ENCODE data around the gene CEP72.
"Not testable (repeated sequence)": the region's sequence is repeated elsewhere in the genome, so short reads cannot be mapped to it uniquely, and the experiment has no call there.

The CEP72 gene

DNA sequence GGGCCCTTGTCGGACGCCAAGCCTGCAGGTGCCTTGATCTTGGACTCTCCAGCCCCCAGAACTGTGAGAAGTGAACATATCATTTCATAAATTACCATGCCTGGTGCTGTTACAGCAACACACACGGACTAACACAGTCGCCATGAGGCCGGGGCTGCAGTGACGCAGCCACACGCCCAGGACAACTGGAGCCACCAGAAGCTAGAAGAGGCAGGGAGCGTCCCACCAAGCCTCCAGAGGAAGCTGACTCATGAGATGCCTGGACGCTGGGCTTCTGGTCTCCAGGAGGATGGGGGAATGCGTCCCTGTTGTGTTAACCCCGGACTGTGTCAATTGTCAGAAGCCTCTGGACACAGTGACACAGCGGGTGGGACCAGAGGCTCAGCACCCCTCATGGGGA lies 74.8 kb downstream of the CEP72 start:
- DNase-seq, result not testable (repeated sequence)

DNA sequence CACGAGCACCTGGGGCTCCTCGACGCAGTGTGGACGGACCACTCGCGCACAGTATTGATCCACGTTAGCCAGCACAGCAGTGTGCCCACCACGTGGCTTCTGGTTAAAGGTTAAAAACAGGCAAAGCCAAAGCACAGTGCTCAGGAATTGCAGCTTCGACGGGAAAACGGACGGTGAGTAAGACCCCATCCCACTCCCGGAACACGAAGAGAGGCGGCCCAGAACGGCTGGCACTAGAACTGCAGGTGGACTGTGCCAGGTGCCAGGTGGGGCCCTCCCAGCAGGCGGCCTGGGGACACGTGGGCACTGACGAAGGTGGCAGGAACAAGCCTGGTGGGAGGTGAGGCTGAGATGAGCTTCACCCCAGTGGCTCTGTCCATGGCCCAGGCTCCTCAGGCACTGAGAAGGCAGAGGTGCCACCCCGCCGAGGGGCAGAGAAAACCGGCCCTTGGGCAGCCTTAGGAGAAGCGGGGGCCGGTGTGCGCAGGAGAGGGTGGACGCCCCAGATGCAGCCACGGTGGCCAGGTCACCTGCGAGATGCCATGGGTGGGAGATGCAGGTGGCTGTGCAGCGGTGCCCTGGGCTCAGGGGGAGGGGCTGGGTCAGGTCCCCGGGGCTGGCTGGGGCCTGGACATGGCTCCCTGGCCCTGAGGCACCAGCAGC lies 76.3 kb downstream of the CEP72 start:
- not testable (repeated sequence) for DNase-seq

DNA sequence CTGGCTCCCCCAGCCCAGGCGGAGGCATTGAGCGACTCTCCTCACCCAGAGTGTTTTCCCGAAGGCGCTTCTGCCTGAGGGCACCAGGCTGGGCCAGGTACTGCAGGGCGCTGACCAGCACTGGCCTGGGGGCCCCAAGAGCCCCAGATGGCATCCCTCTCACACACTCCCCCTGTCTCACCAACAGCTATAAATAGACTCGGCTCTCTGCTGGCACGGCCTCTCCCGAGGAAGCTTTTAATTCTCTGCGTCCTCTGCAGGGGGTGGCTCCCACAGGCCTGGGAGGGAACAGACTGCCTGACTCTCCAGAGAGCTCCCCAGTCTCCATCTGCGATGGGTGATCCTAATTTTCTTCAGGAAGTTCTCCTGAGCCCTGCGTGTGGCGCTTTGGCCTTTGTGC lies 78.2 kb downstream of the CEP72 start:
- DNase-seq, result not testable (repeated sequence)

DNA sequence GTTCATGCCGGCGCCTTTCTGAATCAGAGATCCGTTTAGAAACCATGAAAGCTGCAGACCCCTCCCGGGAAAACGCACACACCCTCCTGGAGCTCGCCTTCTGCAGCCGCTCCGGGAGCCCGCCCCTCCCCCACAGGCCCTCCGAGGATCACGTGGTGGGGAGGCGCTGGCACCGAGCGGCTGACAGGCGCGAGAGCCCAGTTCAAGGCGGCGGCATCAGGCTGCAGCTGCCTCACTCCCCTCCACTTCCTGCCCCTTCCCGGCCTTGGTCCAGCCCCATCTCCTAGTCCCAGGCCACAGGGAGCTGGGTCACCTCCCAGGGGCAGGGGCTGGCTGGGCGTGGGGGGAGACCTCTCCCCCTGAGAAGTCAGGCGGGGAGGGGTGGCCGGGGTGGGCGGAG lies 78.9 kb downstream of the CEP72 start:
- DNase-seq, result not testable (repeated sequence)

DNA sequence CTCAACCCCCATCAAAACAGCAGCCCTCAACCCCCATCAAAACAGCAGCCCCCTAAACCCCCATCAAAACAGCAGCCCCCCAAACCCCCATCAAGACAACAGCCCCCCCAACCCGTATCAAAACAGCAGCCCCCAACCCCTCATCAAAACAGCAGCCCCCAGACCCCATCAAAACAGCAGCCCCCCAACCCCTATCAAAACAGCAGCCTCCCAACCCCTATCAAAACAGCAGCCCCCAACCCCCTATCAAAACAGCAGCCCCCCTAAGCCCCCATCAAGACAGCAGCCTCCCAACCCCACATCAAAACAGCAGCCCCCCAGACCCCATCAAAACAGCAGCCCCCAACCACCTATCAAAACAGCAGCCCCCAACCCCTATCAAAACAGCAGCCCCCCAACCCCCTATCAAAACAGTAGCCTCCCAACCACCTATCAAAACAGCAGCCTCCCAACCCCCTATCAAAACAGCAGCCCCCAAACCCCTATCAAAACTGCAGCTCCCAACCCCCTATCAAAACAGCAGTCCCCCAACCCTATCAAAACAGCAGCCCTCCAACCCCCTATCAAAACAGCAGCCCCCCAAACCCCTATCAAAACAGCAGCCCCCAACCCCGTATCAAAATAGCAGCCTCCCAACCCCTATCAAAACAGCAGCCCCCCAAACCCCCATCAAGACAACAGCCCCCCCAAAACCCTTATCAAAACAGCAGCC lies 79.8 kb downstream of the CEP72 start:
- DNase-seq, result no peak

DNA sequence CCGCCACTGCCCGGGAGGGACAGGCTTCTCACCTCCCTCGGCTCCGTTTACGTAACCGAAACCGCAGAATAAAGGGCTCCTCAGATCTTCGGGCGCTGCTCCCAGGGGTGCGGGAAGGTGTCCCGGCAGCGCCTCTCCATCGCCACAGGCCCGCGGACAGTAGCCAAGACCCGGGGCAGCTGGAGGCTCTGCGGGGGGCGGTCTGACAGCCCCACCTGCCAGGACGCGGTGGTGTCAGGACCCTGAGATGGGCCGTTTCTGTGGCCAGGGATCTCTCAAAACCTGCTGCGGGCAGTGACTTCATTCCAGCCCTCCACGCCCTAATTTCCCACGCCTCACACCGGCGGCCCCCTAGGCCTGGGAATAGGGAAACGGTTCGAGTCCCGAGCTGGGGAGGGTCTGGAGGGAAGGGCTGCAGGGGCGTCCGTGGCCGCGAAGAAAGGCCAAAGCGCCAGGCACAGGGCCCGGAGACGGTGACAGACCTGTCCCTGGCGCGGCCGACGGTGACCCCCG lies 80.4 kb downstream of the CEP72 start:
- DNase-seq, result not testable (repeated sequence)

DNA sequence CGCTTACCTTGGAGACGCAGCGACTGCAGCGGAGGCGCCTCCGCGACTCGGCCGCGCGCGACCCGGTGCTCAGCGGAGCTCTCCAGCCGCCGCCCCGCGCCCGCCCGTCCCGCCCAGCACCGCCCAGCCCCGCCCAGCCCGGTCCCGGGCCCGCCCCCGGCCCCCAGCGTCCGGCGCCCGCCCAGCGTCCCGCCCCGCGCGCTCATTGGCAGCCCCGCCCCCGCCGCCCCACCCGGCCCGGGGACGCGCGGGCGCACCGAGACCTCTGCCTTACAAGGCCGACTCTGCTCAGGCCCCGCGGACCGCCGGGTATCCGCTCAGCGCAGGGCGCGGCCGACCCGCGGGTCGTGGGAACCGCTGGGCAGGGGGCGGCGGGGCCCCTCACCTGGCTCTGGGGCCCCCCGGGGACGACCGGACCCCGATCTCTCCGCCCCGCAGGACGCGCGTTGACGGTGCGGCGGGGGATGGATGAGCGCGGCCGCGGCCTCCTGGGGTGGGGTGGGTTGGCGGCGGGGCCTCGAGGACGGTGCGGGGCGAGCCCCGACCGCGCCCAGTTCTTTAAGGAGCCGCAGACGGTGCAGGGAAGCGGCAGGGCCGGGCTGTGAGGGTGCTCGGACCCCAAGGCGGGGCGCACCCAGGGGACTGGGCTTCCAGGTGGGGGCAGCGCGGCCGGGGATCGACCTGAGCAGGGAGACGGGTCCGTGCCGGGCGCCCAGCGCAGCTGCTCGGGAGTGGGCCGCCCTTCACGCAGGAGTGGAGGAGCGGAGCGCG lies 81.3 kb downstream of the CEP72 start, which contains the start of gene TPPP:
Gene TPPP (minus strand): TSS at position 82 of the 771 bp plus-strand sequence. CDS start 15,292 bp downstream, outside the sequence.
- DNase-seq, result peak; percentile 52

DNA sequence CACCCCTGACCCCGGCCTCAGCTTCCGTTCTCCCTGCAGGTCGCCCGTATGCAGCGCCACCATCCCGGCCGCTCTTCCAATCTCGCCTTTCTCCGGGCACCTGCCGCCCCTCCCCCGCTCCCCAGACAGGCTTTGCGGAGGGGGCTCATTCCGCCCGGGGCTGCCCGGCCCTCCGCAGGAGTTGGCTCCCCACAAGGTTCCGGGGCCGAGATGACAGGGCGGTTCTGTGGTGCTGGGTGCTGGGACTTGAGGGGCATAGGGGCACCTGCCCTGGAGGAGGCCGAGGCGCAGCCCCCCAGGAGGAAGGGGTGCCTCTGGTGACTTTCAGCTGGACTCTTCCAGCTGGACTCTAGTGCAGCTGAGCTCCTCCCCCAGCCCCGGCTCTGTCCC lies 81.9 kb downstream of the CEP72 start:
- DNase-seq, result not testable (repeated sequence)

DNA sequence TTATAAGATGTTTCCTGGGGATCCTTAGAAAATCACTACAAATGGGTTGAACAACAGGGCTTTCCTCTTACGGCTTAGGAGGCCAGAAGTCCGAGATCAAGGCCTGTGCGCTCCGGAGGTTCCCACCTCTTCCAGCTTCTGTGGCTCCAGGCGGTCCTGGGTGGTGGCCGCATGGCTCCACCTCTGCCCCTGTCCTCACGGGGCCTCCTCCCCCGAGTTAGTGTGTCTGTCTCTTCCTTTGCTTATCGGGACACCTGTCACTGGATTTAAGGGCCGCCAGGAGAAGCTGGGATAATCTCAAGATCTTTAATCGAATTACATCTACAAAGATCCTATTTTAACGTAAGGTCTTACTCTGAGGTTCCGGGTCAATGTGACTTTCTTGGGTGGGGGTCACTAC lies 83.3 kb downstream of the CEP72 start:
- DNase-seq, result not testable (repeated sequence)

DNA sequence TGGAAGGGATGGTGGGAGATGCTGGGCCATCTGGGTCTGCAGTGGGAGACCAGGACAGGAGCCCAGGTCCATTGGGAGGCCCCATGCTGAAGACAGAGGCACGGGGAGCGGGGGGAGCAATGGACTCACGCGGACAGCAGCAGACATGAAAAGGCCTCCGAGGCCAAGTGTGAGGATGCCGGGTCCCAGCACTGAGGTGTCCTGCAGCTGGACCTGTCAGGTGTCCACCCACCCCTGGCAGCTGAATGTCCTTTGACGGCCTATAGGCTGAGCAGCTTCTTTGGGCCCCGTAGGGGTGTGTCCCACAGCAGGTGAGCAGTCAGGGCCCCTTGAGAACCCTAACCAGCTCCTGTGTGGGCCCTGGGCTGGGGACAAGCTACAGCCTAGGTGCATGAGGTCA lies 84.1 kb downstream of the CEP72 start:
- DNase-seq, result not testable (repeated sequence)

DNA sequence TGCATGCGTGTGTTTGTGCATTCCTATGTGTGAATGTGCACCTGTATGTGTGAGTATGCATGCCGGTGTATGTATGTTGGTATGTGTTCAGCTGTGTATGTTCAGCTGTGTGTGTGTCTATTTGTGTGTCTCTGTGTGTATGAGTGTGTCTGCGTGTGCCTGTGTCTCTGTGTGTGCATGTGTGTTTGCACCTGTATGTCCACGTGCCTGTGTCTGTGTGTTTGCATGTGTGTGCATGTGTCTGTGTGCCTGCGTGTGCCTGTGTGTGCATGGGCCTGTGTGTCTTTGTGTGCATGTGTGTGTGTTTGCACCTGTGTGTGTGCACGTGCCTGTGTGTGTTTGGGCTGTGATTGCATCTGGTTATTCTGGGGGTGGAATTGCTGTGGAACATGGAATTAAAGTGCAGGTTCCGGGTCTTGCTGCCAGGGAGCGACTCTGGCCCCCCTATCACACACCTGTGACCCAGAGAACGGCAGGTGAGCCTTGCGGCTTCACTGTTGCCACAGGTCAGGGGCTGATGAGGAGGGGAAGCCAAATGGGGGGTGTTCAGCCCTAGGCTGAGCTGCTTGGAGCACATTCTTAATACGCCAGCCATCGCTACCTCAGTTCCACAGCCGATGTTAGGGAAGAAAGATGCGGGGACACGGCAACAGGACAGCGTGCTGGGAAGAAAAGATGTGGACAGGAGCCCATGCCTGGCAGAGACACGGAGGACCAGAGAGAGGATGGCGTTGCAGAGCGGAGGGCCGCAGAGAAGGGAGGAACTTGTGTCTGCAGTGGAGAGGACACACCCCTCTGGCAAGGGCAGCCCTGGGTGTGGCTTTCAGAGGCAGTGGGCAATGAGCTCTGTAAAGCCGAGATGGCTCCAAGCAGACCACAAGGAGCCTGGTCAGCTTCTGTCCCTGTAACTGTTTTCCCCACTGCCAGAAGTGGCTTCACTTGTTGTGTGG lies 84.9 kb downstream of the CEP72 start:
- DNase-seq, result not testable (repeated sequence)

Data from NCI-H446 treated with DMSO at 0.1 percent for 48 hours (cell line).